ENCODE results near the gene PIP4K2A. TPM values are rescaled to one million over a fixed set of nuclear protein-coding genes. Genes with fewer than 3 reads are reported as not detected.
A peak's percentile ranks its signal among the peaks of the same experiment; 100 is the strongest.

PIP4K2A gene
- polyA plus RNA-seq, result 10 to 100 TPM in 2 of 4 donors, 1 to 10 TPM in 2; 4.5 to 11.3 (median 9.0) TPM
- long read RNA-seq, donor 1, partial matches to known transcripts, result 0 of 3 reads
- long read RNA-seq, donor 1, other reads (novel, unspliced or antisense), result 0 of 3 reads
- long read RNA-seq, donor 2, result 0 reads
- long read RNA-seq, donor 3, partial matches to known transcripts, result 0 of 1 reads
- long read RNA-seq, donor 3, other reads (novel, unspliced or antisense), result 0 of 1 reads
- long read RNA-seq, donor 4, result 0 reads
- long read RNA-seq, donor 5, partial matches to known transcripts, result 0 of 1 reads
- long read RNA-seq, donor 5, other reads (novel, unspliced or antisense), result 0 of 1 reads
- long read RNA-seq, donor 6, partial matches to known transcripts, result 0 of 2 reads
- long read RNA-seq, donor 6, other reads (novel, unspliced or antisense), result 0 of 2 reads
- long read RNA-seq, donor 7, result 0 reads
- long read RNA-seq, donor 8, partial matches to known transcripts, result 0 of 1 reads
- long read RNA-seq, donor 8, other reads (novel, unspliced or antisense), result 0 of 1 reads
- long read RNA-seq, donor 9, result 0 reads
- long read RNA-seq, donor 10, partial matches to known transcripts, result 0 of 4 reads
- long read RNA-seq, donor 10, other reads (novel, unspliced or antisense), result 0 of 4 reads

DNA sequence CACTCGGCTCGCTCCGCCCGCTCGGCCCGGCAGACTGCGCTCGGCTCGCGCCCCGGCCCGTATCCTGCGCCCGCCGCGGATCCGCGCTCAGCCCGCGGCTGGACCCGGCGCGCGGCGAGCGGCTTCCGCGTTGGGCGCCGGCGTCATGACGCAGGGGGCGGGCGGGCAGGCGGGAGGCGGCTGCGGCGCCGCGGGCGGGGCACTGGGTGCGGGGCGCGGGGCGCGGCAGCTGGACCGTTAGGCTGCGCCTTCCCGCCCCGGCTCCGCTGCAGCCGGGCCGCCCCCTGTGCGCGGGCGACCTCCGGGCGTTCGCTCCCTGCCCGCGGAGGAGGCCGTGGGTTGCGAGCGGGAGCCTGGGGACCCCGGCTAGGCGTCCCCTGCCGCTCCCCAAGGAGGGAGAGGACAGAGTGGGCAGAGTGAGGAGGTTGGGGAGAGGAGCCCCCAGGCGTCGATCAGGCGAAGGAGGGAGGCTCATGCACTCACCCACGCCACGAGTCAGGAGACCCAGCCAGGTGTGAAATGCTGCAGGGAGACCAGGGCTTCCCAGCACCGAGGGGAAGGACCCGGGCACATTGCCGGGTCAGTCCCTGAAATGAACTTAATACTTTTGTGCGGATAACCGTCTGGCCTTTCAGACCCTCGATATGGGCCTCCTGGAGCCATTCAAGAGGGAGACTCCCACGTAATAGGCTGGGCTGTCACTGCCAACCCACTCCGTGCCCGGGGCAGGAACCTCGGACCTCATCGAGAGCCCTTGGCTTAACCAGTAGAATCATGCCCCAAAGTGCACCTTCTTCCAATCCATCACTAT is at the start of gene PIP4K2A:
TSS of gene PIP4K2A (minus strand) at position 100 of the 811 bp plus-strand sequence. CDS start 252 bp downstream, outside the sequence.
- Histone ChIP-seq H3K27ac (ENCODE audit: low read depth in 1 of 3, low read length in 2 of 3) (peak within 1 kb of the TSS; percentile 53 to 97 (median 75)), H3K4me1 (ENCODE audit: control insufficient read depth in 3 of 3, insufficient read depth in 2 of 3, low read depth in 1 of 3, low read length in 2 of 3) (peaks cover 0 to 10% (median 5%) of the 10 kb centered on the region in 3 donors), H3K36me3 (ENCODE audit: control insufficient read depth in 3 of 3, insufficient read depth in 2 of 3, low read depth in 1 of 3, low read length in 3 of 3) (no peaks in the 10 kb centered on the region), H3K4me3 (ENCODE audit: low read depth in 1 of 3, low read length in 3 of 3) (peak within 1 kb of the TSS; percentile 74 to 95 (median 88)), H3K27me3 (ENCODE audit: control insufficient read depth in 3 of 3, insufficient read depth in 3 of 3, low read length in 3 of 3) (peaks cover 0 to 16% (median 0%) of the 10 kb centered on the region in 3 donors), H3K9me3 (ENCODE audit: control insufficient read depth in 2 of 2, insufficient read depth in 1 of 2, low read depth in 1 of 2, low read length in 1 of 2) (no peaks in the 10 kb centered on the region)
- peak; percentile 72 to 81 for DNase-seq
- 8 to 17% (median 10%) methylated on average over 36 to 83 of the region's 83 CpGs for WGBS, 3 donors
- FAIRE-seq, result no peak

GRCh38 chr10:22761569-22762220 is 47.3 kb upstream of the PIP4K2A start:
- Histone ChIP-seq H3K27me3 (ENCODE audit: control insufficient read depth in 3 of 3, insufficient read depth in 3 of 3, low read length in 3 of 3) (no peaks in the 10 kb centered on the region), H3K9me3 (ENCODE audit: control insufficient read depth in 2 of 2, insufficient read depth in 1 of 2, low read depth in 1 of 2, low read length in 1 of 2) (no peaks in the 10 kb centered on the region), H3K4me1 (ENCODE audit: control insufficient read depth in 3 of 3, insufficient read depth in 2 of 3, low read depth in 1 of 3, low read length in 2 of 3) (peaks cover 0 to 3% (median 0%) of the 10 kb centered on the region in 3 donors), H3K36me3 (ENCODE audit: control insufficient read depth in 3 of 3, insufficient read depth in 2 of 3, low read depth in 1 of 3, low read length in 3 of 3) (no peaks in the 10 kb centered on the region), H3K4me3 (ENCODE audit: low read depth in 1 of 3, low read length in 3 of 3) (no peak overlapping the region), H3K27ac (ENCODE audit: low read depth in 1 of 3, low read length in 2 of 3) (no peak overlapping the region)
- FAIRE-seq (no peak), DNase-seq (no peak)
- 84 to 95% (median 91%) methylated on average over 1 of the region's 1 CpG for WGBS, 3 donors

DNA sequence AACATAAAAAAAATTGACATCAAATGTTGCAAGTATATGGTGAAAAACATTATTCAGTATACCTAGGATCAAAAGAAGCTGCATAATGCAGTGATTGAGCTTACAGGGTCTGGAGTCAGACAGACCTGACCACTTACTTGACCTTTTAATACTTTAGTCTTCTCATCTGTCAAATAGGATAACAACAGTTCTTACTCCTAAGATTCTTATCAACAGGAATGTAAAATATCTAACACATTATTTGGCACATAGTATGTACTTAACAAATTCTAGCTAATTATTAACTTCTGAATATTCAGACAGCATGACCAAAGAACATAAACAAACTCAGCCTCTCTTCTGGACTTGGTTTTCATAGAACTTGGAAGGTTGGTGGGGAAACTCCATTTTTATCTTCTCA is 45.6 kb upstream of the PIP4K2A start:
- DNase-seq (no peak), FAIRE-seq (no peak)
- Histone ChIP-seq H3K27me3 (ENCODE audit: control insufficient read depth in 3 of 3, insufficient read depth in 3 of 3, low read length in 3 of 3) (no peaks in the 10 kb centered on the region), H3K9me3 (ENCODE audit: control insufficient read depth in 2 of 2, insufficient read depth in 1 of 2, low read depth in 1 of 2, low read length in 1 of 2) (no peaks in the 10 kb centered on the region), H3K36me3 (ENCODE audit: control insufficient read depth in 3 of 3, insufficient read depth in 2 of 3, low read depth in 1 of 3, low read length in 3 of 3) (no peaks in the 10 kb centered on the region), H3K4me1 (ENCODE audit: control insufficient read depth in 3 of 3, insufficient read depth in 2 of 3, low read depth in 1 of 3, low read length in 2 of 3) (peaks cover 0 to 3% (median 0%) of the 10 kb centered on the region in 3 donors), H3K27ac (ENCODE audit: low read depth in 1 of 3, low read length in 2 of 3) (no peak overlapping the region), H3K4me3 (ENCODE audit: low read depth in 1 of 3, low read length in 3 of 3) (no peak overlapping the region)

- H3K27ac ChIP-seq (ENCODE audit: low read depth in 1 of 3, low read length in 2 of 3), result no peak overlapping the region
- WGBS, 3 donors, result 90 to 95% (median 93%) methylated on average over 6 of the region's 6 CpGs
- H3K4me1 ChIP-seq (ENCODE audit: control insufficient read depth in 3 of 3, insufficient read depth in 2 of 3, low read depth in 1 of 3, low read length in 2 of 3), result no peaks in the 10 kb centered on the region
- FAIRE-seq (no peak), DNase-seq (no peak)
- H3K36me3 ChIP-seq (ENCODE audit: control insufficient read depth in 3 of 3, insufficient read depth in 2 of 3, low read depth in 1 of 3, low read length in 3 of 3), result no peaks in the 10 kb centered on the region
- H3K9me3 ChIP-seq (ENCODE audit: control insufficient read depth in 2 of 2, insufficient read depth in 1 of 2, low read depth in 1 of 2, low read length in 1 of 2), result no peaks in the 10 kb centered on the region
- H3K4me3 ChIP-seq (ENCODE audit: low read depth in 1 of 3, low read length in 3 of 3), result no peak overlapping the region
- no peaks in the 10 kb centered on the region for H3K27me3 ChIP-seq (ENCODE audit: control insufficient read depth in 3 of 3, insufficient read depth in 3 of 3, low read length in 3 of 3)
Observed at GRCh38 chr10:22758867-22759266, 44.5 kb upstream of the PIP4K2A start.

GRCh38 chr10:22754296-22754695 is 39.9 kb upstream of the PIP4K2A start:
- no peaks in the 10 kb centered on the region for H3K36me3 ChIP-seq (ENCODE audit: control insufficient read depth in 3 of 3, insufficient read depth in 2 of 3, low read depth in 1 of 3, low read length in 3 of 3)
- no peaks in the 10 kb centered on the region for H3K27me3 ChIP-seq (ENCODE audit: control insufficient read depth in 3 of 3, insufficient read depth in 3 of 3, low read length in 3 of 3)
- WGBS, 3 donors, result 76 to 90% (median 80%) methylated on average over 4 of the region's 4 CpGs
- H3K9me3 ChIP-seq (ENCODE audit: control insufficient read depth in 2 of 2, insufficient read depth in 1 of 2, low read depth in 1 of 2, low read length in 1 of 2), result no peaks in the 10 kb centered on the region
- H3K4me1 ChIP-seq (ENCODE audit: control insufficient read depth in 3 of 3, insufficient read depth in 2 of 3, low read depth in 1 of 3, low read length in 2 of 3), result no peaks in the 10 kb centered on the region
- no peak overlapping the region for H3K4me3 ChIP-seq (ENCODE audit: low read depth in 1 of 3, low read length in 3 of 3)
- DNase-seq, result no peak
- FAIRE-seq, result no peak
- H3K27ac ChIP-seq (ENCODE audit: low read depth in 1 of 3, low read length in 2 of 3), result no peak overlapping the region

- Histone ChIP-seq H3K4me3 (ENCODE audit: low read depth in 1 of 3, low read length in 3 of 3) (no peak overlapping the region), H3K4me1 (ENCODE audit: control insufficient read depth in 3 of 3, insufficient read depth in 2 of 3, low read depth in 1 of 3, low read length in 2 of 3) (no peaks in the 10 kb centered on the region), H3K36me3 (ENCODE audit: control insufficient read depth in 3 of 3, insufficient read depth in 2 of 3, low read depth in 1 of 3, low read length in 3 of 3) (no peaks in the 10 kb centered on the region), H3K9me3 (ENCODE audit: control insufficient read depth in 2 of 2, insufficient read depth in 1 of 2, low read depth in 1 of 2, low read length in 1 of 2) (no peaks in the 10 kb centered on the region), H3K27ac (ENCODE audit: low read depth in 1 of 3, low read length in 2 of 3) (no peak overlapping the region), H3K27me3 (ENCODE audit: control insufficient read depth in 3 of 3, insufficient read depth in 3 of 3, low read length in 3 of 3) (no peaks in the 10 kb centered on the region)
- no peak for FAIRE-seq
- 49 to 56% (median 55%) methylated on average over 3 of the region's 3 CpGs for WGBS, 3 donors
- DNase-seq, result no peak
Observed at GRCh38 chr10:22753786-22754185, 39.4 kb upstream of the PIP4K2A start.

DNA sequence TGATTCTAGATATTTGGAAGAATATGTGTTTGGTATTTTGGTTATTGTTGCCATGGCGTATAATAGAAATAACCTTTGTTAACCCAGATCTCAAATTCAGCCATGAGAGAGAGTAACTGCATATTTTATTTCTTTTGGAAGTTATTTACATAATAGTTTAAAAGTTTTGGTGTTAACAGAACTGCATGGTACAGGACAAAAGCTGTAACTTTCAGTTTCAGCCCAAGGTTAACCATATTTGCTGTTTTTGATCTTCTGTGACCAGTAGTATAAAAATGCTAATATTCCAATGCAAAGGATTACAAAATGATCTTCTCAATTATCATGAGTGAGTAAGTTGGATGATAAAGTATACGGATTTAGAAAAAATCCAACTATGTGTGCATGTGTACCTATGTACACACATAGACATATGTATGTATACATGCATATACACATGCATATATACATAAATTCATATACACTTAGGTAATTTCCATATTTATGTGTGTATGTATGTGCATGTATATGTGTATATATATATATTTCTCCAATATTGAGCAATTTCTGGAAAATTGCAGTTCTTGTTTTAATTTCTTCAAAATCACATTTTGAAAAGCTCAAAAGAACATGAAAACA is 38.0 kb upstream of the PIP4K2A start:
- DNase-seq (no peak), FAIRE-seq (no peak)
- Histone ChIP-seq H3K9me3 (ENCODE audit: control insufficient read depth in 2 of 2, insufficient read depth in 1 of 2, low read depth in 1 of 2, low read length in 1 of 2) (no peaks in the 10 kb centered on the region), H3K36me3 (ENCODE audit: control insufficient read depth in 3 of 3, insufficient read depth in 2 of 3, low read depth in 1 of 3, low read length in 3 of 3) (no peaks in the 10 kb centered on the region), H3K27ac (ENCODE audit: low read depth in 1 of 3, low read length in 2 of 3) (no peak overlapping the region), H3K4me1 (ENCODE audit: control insufficient read depth in 3 of 3, insufficient read depth in 2 of 3, low read depth in 1 of 3, low read length in 2 of 3) (no peaks in the 10 kb centered on the region), H3K27me3 (ENCODE audit: control insufficient read depth in 3 of 3, insufficient read depth in 3 of 3, low read length in 3 of 3) (no peaks in the 10 kb centered on the region), H3K4me3 (ENCODE audit: low read depth in 1 of 3, low read length in 3 of 3) (no peak overlapping the region)
- WGBS, 3 donors, result 76 to 87% (median 81%) methylated on average over 2 of the region's 2 CpGs

- WGBS, 3 donors, result 76 to 81% (median 80%) methylated on average over 2 of the region's 2 CpGs
- Histone ChIP-seq H3K27me3 (ENCODE audit: control insufficient read depth in 3 of 3, insufficient read depth in 3 of 3, low read length in 3 of 3) (no peaks in the 10 kb centered on the region), H3K36me3 (ENCODE audit: control insufficient read depth in 3 of 3, insufficient read depth in 2 of 3, low read depth in 1 of 3, low read length in 3 of 3) (no peaks in the 10 kb centered on the region), H3K4me3 (ENCODE audit: low read depth in 1 of 3, low read length in 3 of 3) (no peak overlapping the region), H3K4me1 (ENCODE audit: control insufficient read depth in 3 of 3, insufficient read depth in 2 of 3, low read depth in 1 of 3, low read length in 2 of 3) (no peaks in the 10 kb centered on the region), H3K27ac (ENCODE audit: low read depth in 1 of 3, low read length in 2 of 3) (no peak overlapping the region), H3K9me3 (ENCODE audit: control insufficient read depth in 2 of 2, insufficient read depth in 1 of 2, low read depth in 1 of 2, low read length in 1 of 2) (no peaks in the 10 kb centered on the region)
- no peak for FAIRE-seq
- no peak for DNase-seq
Observed at GRCh38 chr10:22750131-22750530, 35.8 kb upstream of the PIP4K2A start.

Data from small intestine (tissue), 16 donors.